Jurkat, Clone E6-1 (cell line): ENCODE data around the gene SNX18.

Experiments used
- DNase-seq: peaks from one replicate; pipeline ENCODE4 v3.0.0-alpha.2; 2011; ENCODE audit warnings: low read depth, low spot score
- H3K4me3 ChIP-seq: 2 replicates; pipeline ENCODE4 v1.5.1; 2011; ENCODE audit warnings: mild to moderate bottlenecking, low read length, control low read depth, moderate library complexity

Gene SNX18

GRCh38 chr5:54570916-54571315, 53.4 kb downstream of the SNX18 start:
- DNase-seq: no peak
- H3K4me3 ChIP-seq: no peak overlapping the region

DNA sequence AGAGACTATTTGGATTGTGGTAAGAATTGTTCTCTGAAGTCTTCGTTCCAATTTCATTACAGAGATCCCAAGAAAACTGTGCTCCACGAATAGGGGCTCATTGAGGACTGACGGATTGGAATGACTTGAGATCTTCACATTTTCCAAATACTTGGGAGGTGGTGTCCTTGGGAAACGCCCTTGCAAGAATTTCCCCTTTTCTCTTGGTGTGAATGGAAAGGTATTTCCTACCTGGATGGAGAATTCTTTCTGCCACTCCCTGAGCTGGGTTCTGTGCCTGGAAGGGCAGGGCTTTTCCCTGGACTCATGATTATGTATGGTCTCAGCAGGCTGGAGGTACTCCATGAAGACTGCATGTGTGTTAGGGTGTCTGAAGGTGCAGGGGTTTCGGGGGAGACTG, 53.9 kb downstream of the SNX18 start:
- DNase-seq: no peak
- H3K4me3 ChIP-seq: no peak overlapping the region

GRCh38 chr5:54573812-54574489, 56.4 kb downstream of the SNX18 start:
- DNase-seq: no peak
- H3K4me3 ChIP-seq: no peak overlapping the region

- DNase-seq: no peak
- H3K4me3 ChIP-seq: no peak overlapping the region
These were observed 60.0 kb downstream of the SNX18 start for GRCh38 chr5:54577528-54577927.

DNA sequence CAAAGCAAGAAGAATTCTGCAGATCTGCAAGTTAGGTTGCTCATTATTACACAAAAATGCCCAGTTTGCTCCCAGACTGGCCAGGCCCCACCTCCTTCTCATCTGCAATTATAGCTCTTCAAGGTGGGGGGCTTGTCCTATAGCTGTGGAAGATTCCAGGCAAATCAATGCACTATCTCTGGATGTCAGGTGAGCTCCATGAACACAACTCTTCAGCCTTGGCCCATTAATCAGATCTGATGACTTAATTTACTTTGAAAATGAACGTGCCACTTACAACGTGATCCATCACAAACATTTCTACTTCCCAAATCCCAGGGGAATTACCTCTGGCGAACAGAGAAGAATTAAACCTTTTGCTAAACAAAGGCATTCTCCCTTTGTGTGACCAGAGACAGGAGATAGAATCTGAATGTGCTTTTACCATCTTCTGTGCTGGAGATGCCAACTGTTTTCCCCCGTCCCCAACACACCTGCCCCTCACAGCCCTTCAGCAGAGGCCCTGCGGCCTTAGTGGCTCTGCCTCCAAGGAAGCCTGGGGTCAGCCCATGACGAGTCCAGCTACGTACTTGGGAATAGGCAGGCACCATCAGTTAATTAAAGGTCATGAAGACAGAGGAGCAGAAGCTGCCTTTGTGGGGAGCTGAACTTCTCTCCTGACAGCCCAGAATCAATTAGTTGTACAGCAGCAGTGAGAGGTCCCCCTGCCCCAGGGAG, 60.5 kb downstream of the SNX18 start:
- H3K4me3 ChIP-seq: no peak overlapping the region
- no peak for DNase-seq

GRCh38 chr5:54579591-54580295, 62.2 kb downstream of the SNX18 start:
- no peak for DNase-seq
- H3K4me3 ChIP-seq: no peak overlapping the region

DNA sequence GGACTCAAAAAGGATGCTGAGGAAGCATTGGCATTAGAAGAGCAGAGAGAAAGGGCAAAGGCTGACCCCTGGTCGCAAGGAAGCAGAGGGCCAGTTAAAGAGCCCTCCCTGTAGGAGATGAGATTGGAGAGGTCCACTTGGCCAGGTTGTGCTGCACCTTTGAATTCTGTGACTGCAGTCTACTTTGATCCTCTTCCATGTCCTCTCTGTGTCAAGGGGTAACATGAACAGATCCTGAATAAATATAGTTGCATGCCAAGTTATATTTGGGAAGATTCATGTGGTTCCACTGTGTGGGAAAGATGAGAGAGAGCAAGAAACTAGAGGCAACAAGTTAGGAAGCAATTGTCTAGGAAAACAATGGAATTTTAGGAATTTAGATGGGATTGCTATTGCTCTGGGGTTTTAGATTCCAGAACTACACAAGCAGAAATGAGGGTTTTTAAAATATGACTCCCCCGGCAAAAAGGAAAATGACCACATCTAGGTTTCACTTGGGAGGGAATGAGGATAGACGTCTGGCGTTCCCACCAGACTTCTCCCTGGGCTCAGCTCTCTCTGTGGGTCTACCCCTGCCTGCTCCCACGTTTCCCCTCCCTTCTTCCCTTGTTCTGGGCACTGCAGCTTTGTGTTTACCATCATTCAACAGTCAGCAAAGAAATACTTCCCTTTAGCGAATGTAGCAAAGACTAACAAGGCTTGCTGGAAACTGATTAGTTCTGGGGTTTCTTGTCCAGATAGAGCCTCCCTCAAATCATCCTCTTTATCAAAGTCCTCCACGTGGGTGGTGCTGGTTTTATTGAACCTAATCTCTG, 63.6 kb downstream of the SNX18 start:
- DNase-seq: no peak
- H3K4me3 ChIP-seq: no peak overlapping the region

- no peak for DNase-seq
- no peak overlapping the region for H3K4me3 ChIP-seq
These were observed 64.4 kb downstream of the SNX18 start for GRCh38 chr5:54581831-54582548.

GRCh38 chr5:54586336-54586735, 68.8 kb downstream of the SNX18 start:
- DNase-seq: no peak
- no peak overlapping the region for H3K4me3 ChIP-seq

- DNase-seq: no peak
- H3K4me3 ChIP-seq: no peak overlapping the region
These were observed 72.2 kb downstream of the SNX18 start for GRCh38 chr5:54589786-54590185.

DNA sequence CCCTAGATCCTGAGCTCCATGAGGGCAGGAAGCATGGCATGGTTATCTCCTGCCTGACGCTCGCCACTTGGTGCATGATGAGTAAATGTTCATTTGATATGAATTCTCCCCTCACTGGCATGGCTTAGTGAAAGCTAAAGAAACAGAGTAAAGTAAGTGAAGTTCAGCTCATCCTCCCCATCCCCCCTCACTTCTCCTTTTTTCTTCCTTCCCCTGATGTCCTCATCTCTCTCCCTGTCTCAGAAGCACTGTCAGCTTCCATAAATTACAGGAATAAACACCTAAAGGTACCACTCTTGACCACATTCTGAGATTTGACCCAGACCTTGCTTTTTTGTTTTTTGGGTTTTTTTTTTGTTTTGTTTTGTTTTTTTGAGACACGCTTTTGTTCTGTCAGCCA, 73.3 kb downstream of the SNX18 start:
- DNase-seq: no peak
- no peak overlapping the region for H3K4me3 ChIP-seq

DNA sequence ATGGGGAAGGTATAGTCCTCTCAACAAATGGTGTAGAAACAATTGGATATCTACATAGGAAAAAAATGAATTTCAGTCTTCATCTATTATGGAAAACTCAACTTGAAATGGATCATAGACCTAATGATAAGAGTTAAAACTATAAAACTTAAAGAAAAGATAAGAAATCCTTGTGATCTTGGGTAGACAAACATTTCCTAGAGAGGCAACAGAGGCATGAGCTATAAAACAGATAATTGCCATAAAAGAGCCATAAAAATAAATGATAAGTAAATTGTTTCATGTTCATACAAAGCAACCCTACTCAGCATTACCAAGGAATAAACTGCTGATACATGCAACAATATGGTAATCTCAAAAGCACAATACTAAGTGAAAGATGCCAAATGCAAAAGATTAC, 76.2 kb downstream of the SNX18 start:
- no peak overlapping the region for H3K4me3 ChIP-seq

DNA sequence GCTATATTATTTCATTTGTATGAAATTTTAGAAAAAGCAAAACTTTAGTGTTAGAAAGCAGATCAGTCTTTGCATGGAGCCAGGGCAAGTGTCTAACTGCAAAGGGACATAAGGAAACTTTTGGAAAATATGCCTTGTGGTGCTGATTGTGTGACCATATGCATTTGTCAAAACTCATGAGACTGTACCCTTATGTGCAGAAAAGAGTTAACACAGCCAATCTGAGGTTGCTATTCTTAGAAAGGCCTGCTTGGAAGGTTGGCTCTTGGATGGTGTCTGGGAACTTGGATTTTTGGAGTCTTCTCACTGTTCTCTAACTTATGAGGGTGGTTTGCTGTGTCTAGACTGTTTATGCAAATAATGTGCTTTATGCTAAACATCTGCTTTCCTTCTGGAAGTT, 76.6 kb downstream of the SNX18 start:
- no peak for DNase-seq
- no peak overlapping the region for H3K4me3 ChIP-seq

More for the DNA sequence above, 76.2 kb downstream of the SNX18 start:
- DNase-seq: no peak

DNA sequence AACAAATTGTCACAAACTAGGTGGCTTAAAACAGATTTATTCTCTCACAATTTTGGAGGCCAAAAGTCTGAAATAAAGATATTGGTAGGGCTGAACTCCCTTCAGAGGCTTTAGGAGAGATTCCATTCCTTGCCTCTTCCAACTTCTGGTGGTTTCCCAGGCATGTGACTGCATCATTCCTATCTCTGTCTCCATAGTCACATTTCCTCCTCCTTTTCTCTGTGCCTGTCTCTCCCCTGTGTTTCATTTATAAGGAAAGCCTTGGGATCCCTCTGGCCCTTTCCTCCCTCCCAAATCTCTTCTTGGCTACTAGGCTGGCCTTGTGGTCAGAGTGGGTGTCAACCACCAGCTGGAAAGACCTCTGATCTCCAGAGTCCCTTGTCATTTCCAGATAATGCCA, 78.2 kb downstream of the SNX18 start:
- no peak overlapping the region for H3K4me3 ChIP-seq
- no peak for DNase-seq
